ENCODE data around the gene CACNG1. TPM values are rescaled to one million over a fixed set of nuclear protein-coding genes. Genes with fewer than 3 reads are reported as not detected.

CACNG1 gene
- total and polyA plus RNA-seq, 2 of the 4 experiments (the other 2 are of a cell fraction): not detected

GRCh38 chr17:67044940-67045339 is 586 bp downstream of the CACNG1 start:
- peaks cover 18% of the 10 kb centered on the region for H3K9me3 ChIP-seq (ENCODE audit: control insufficient read depth, insufficient read depth, low read length)
- TF ChIP-seq NFE2L2 (IDR thresholded peaks at IDR 0.05; ENCODE audit: low read depth, low read length) (no peak), SMC3 (IDR thresholded peaks at IDR 0.05; ENCODE audit: low read depth, low read length) (no peak), MXI1 (IDR thresholded peaks at IDR 0.05; ENCODE audit: borderline replicate concordance, low read depth, low read length) (no peak), RFX5 (IDR thresholded peaks at IDR 0.05; ENCODE audit: low read depth, low read length) (no peak), MAZ (IDR thresholded peaks at IDR 0.05; ENCODE audit: borderline replicate concordance, low read depth, low read length) (no peak), CHD1 (IDR thresholded peaks at IDR 0.05; ENCODE audit: low read depth, low read length) (no peak), RAD21 (IDR thresholded peaks at IDR 0.05; ENCODE audit: low read length) (no peak), FOS (IDR thresholded peaks at IDR 0.05; ENCODE audit: low read depth, low read length) (no peak), MAFK (IDR thresholded peaks at IDR 0.05; ENCODE audit: low read depth, low read length) (no peak)
- TF ChIP-seq, protein P1, sequence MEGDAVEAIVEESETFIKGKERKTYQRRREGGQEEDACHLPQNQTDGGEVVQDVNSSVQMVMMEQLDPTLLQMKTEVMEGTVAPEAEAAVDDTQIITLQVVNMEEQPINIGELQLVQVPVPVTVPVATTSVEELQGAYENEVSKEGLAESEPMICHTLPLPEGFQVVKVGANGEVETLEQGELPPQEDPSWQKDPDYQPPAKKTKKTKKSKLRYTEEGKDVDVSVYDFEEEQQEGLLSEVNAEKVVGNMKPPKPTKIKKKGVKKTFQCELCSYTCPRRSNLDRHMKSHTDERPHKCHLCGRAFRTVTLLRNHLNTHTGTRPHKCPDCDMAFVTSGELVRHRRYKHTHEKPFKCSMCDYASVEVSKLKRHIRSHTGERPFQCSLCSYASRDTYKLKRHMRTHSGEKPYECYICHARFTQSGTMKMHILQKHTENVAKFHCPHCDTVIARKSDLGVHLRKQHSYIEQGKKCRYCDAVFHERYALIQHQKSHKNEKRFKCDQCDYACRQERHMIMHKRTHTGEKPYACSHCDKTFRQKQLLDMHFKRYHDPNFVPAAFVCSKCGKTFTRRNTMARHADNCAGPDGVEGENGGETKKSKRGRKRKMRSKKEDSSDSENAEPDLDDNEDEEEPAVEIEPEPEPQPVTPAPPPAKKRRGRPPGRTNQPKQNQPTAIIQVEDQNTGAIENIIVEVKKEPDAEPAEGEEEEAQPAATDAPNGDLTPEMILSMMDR (conservative IDR thresholded peaks at IDR 0.05; ENCODE audit: low read depth, low read length): no peak
- TF ChIP-seq, protein P2, sequence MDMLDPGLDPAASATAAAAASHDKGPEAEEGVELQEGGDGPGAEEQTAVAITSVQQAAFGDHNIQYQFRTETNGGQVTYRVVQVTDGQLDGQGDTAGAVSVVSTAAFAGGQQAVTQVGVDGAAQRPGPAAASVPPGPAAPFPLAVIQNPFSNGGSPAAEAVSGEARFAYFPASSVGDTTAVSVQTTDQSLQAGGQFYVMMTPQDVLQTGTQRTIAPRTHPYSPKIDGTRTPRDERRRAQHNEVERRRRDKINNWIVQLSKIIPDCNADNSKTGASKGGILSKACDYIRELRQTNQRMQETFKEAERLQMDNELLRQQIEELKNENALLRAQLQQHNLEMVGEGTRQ (IDR thresholded peaks at IDR 0.05; ENCODE audit: low read depth, low read length): no peak
- TF ChIP-seq, protein P3, sequence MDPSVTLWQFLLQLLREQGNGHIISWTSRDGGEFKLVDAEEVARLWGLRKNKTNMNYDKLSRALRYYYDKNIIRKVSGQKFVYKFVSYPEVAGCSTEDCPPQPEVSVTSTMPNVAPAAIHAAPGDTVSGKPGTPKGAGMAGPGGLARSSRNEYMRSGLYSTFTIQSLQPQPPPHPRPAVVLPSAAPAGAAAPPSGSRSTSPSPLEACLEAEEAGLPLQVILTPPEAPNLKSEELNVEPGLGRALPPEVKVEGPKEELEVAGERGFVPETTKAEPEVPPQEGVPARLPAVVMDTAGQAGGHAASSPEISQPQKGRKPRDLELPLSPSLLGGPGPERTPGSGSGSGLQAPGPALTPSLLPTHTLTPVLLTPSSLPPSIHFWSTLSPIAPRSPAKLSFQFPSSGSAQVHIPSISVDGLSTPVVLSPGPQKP (IDR thresholded peaks at IDR 0.05; ENCODE audit: borderline replicate concordance, low read depth, low read length): no peak
- H3K18ac ChIP-seq (ENCODE audit: low read depth, low read length): no peak overlapping the region
- no peaks in the 10 kb centered on the region for H3K79me1 ChIP-seq (ENCODE audit: low read depth in 1 of 2, low read length in 2 of 2)
- ATAC-seq (ENCODE audit: low read depth) (no peak), DNase-seq (no peak)
- dilution Hi-C loops (cut with HindIII; ENCODE audit: low sequenced_read_pairs, unreplicated experiment): no loop called here
- BruUV-seq (replicated peaks): no TSS peak
- H2BK120ac ChIP-seq (ENCODE audit: low read depth, low read length): no peak overlapping the region
- H2AFZ ChIP-seq (replicated peaks; ENCODE audit: low read length, poor library complexity): peak overlapping the region; percentile 41
- no peak overlapping the region for H3K4ac ChIP-seq (ENCODE audit: low read depth, low read length)
- H2BK15ac ChIP-seq (ENCODE audit: low read depth, low read length): no peak overlapping the region
- H3K4me1 ChIP-seq (ENCODE audit: control insufficient read depth, insufficient read depth, low read length): no peaks in the 10 kb centered on the region
- no peak overlapping the region for H4K5ac ChIP-seq (ENCODE audit: low read depth, low read length)
- no peak overlapping the region for H2AK9ac ChIP-seq (replicated peaks; ENCODE audit: low read depth, low read length, poor library complexity)
- H3K56ac ChIP-seq (ENCODE audit: extremely low read depth, insufficient read depth, low read length): no peak overlapping the region
- H3K36me3 ChIP-seq (ENCODE audit: control insufficient read depth, insufficient read depth, low read length): no peaks in the 10 kb centered on the region
- H3K4me2 ChIP-seq (ENCODE audit: low read depth, low read length): no peak overlapping the region
- H3K27ac ChIP-seq (ENCODE audit: insufficient read depth, low read length): no peak overlapping the region
- peaks cover 43% of the 10 kb centered on the region for H3K27me3 ChIP-seq (ENCODE audit: control insufficient read depth, insufficient read depth, low read length)
- no peak overlapping the region for H2BK5ac ChIP-seq (ENCODE audit: low read depth, low read length, poor library complexity, severe bottlenecking)
- H2BK20ac ChIP-seq (ENCODE audit: low read depth, low read length): no peak overlapping the region
- no peak overlapping the region for H3K4me3 ChIP-seq (ENCODE audit: insufficient read depth, low read depth, low read length)
- H3K14ac ChIP-seq (replicated peaks; ENCODE audit: low read depth, low read length): no peak overlapping the region
- no peak overlapping the region for H3K9ac ChIP-seq (ENCODE audit: low read depth, low read length)
- H2AK5ac ChIP-seq (ENCODE audit: low read depth, low read length): no peak overlapping the region
- H3K9me1 ChIP-seq (ENCODE audit: insufficient read depth, low read length): no peaks in the 10 kb centered on the region
- no CpG with 5 or more reads among the region's 5 CpGs for WGBS, 2 experiments (ENCODE audit: extremely low coverage in 2 of 2, insufficient read length in 1 of 2)
- H4K8ac ChIP-seq (ENCODE audit: low read depth in 2 of 2, low read length in 2 of 2): no peak overlapping the region
- ChIA-PET POLR2A (ENCODE audit: unreplicated experiment) (no interaction called here), CTCF (no interaction called here)
- no peaks in the 10 kb centered on the region for H4K20me1 ChIP-seq (ENCODE audit: insufficient read depth, low read length)
- in situ Hi-C loops (cut with MboI; ENCODE audit: low sequenced_read_pairs): no loop called here
- intact Hi-C loops (cut with micrococcal nuclease): no loop called here
- no peak overlapping the region for H3K23ac ChIP-seq (ENCODE audit: low read depth, low read length)
- no peak overlapping the region for H4K91ac ChIP-seq (ENCODE audit: insufficient read depth, low read depth, low read length)

All from IMR-90 (cell line).